GM12801 (cell line): ENCODE data around the gene SLC13A3.

Experiments used
- TF ChIP-seq, protein P1 (sequence below): IDR thresholded peaks from one replicate; pipeline ENCODE4 v1.5.1; 2011; ENCODE audit warnings: control low read depth; ENCODE audit not compliant: insufficient read length; ENCODE audit errors: extremely low read depth

The SLC13A3 gene

DNA sequence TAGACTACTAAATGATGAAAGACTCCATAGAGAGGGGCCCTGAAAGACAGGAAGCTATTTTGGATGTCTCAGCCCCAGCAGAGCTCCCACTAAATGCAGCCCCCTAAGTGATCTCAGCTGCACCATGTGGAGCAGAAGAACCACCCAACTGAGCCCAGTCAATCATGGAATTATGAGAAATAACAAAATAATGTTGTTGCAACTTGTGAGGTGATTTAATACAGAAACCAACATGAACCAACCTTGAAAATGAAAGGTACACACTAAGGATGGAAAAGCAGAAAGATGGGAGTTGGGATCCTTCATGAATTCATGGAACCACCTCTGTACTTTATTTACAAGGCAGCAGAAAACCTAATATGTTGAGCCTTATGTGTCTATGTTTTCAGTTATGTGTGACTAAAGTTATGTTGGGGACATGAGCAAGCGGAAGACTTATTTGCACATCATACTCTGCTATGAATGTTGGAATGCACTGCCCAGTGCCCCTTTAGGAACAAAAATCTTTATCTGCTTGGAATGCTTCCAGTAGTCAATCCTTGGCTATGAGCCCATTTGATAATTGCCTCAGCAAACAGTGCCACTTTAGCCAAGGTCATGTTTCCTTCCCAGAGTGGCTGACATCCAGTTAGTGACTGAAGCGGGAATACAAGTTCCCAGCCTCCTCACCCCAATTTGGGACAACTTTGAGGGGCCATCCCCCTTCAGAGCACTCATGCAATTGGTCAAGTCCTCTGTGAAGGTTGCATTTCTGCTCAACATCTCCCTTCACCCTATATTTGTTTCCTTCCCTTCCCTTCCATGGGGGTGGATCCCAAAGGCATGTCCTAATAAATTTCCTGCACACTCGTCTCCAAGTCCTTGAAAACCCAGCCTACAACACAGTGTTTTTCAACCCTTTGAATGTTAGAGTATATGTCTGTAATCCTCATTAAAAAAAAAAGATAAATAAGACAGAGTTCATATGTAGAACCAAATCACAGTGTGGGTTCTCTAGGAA lies 19.6 kb upstream of the SLC13A3 start:
- TF ChIP-seq, protein P1, sequence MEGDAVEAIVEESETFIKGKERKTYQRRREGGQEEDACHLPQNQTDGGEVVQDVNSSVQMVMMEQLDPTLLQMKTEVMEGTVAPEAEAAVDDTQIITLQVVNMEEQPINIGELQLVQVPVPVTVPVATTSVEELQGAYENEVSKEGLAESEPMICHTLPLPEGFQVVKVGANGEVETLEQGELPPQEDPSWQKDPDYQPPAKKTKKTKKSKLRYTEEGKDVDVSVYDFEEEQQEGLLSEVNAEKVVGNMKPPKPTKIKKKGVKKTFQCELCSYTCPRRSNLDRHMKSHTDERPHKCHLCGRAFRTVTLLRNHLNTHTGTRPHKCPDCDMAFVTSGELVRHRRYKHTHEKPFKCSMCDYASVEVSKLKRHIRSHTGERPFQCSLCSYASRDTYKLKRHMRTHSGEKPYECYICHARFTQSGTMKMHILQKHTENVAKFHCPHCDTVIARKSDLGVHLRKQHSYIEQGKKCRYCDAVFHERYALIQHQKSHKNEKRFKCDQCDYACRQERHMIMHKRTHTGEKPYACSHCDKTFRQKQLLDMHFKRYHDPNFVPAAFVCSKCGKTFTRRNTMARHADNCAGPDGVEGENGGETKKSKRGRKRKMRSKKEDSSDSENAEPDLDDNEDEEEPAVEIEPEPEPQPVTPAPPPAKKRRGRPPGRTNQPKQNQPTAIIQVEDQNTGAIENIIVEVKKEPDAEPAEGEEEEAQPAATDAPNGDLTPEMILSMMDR, result no peak

DNA sequence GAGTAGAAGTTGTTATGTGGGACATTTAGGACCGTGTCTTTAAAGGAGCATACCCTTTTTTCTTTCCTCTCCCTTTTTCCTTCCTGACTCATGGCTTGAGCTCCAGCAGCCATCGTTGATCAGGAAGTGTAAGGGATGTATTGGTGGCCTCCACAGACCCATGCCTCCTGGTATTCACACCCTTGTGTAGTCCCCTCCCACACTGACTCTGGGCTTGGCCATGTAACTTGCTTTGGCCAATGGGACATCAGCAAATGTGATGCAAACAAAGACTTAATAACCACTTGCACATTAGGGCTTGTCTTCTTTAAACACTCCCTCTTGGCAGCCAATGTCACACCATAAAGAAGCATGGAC lies 18.9 kb upstream of the SLC13A3 start:
- TF ChIP-seq, protein P1, result no peak

DNA sequence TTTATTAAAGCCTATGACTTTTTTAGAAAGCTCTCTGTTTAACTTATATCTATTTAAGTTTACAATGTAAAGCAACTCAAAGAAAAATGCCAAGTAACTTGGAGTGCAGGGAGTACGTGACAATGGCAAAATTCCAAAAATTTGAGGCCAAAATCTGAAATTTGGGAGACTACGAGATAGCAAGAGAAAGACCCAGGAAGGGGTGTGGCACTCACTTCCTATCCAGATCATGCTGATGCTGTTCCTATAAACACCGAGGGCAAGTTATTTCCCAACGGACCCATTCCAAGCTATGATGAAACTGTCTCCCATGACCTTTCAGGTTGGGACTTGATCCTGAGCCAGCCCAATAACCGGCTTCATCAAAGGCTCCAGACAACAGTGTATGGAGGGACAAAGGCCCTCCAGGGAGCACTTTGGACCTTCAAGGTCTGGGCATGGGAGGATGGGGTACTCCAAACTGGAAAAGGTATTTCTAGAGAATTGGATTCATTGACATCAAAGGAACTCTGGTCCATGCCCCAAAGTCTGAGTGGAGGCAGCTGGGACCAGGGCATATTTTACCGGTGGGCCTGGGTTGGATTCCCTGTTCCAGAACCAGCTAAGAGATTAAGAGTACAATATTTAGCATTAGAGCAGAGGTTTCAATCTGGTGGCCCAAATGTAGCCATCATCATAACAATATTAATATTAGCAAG lies 15.7 kb upstream of the SLC13A3 start:
- TF ChIP-seq, protein P1, result no peak

DNA sequence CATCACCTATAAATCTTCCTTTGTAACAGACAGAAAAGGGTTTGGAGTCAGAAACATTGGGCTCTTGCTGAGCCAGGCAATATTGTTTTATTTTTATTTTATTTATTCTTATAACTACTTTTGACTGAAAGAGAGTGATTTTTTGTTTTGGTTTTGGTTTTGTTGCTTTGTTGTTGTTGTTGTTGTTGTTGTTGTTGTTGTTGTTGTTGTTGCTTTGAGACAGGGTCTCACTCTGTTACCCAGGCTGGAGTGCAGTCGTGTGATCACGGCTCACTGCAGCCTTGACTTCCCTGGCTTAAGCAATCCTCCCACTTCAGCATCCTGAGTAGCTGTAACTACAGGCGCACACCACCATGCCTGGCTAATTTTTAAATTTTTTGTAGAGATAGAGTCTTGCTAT lies 15.0 kb upstream of the SLC13A3 start:
- TF ChIP-seq, protein P1, result no peak

DNA sequence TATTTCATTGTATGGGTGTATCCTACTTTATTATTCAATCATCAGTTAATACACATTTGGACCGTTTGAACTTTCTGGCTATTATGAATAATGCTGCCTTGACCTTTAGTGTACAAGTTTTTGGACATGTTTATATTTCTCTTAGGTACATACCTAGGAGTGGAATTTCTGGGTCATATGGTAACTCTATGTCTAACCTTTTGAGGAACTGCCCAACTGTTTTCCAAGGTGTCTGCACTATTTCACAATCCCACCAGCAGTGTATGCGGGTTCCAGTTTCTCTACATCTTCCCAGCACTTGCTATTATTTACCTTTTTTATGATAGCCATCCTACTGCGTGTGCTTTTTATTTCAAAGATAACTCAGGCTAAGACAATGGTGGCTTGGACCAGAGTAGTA lies 14.3 kb upstream of the SLC13A3 start:
- TF ChIP-seq, protein P1, result no peak

DNA sequence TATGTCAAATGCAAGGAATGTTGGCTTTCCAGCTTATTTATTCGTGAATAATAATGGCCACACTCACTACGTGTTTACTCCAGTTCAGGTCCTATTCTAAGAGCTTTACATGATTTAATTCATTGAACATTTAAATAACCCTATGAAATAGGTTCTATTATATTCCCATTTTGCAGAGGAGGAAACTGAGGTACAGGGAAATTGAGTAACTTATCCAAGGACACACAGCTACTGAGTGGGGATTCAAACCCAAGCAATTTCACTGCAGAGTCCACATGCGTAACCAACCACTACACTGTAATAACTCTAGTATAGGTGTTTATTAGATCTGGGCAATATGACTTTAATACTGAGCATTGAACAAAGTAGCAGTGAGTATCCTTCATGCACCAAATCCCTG lies 12.3 kb upstream of the SLC13A3 start:
- TF ChIP-seq, protein P1, result no peak

DNA sequence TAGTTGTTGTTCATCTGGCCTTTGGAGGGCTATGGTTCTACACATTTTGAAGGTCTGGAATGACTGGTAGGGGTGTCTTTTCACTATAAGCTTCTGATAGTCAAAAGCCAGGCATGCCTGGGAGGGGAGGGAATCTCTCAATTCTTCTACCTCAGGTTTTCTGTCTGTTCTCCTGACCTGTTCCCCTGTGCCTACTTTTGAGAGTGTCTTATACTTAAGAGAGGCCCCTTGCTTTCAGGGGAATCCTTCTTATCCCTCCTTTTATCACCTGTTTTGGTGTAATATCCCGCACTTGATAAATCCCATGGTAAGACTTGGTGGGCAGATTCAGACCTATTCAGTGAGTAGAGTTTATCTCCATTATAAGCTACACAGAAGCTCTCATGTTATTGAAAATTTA lies 10.4 kb upstream of the SLC13A3 start:
- TF ChIP-seq, protein P1, result no peak
